HepG2 (cell line): ENCODE results near the gene PSMD1. TPM values are rescaled to one million over a fixed set of nuclear protein-coding genes. Genes with fewer than 3 reads are reported as not detected.

Experiments
- ASH2L ChIP-seq: fragments of 300-600, 200-600 bp; sonication (generic); IDR thresholded peaks from 2 replicates; pipeline ENCODE4 v1.7.0; 2017; ENCODE audit warnings: low read depth, mild to moderate bottlenecking, moderate library complexity, mixed read lengths, low read length; ENCODE audit not compliant: insufficient read length
- ELF3 ChIP-seq: IDR thresholded peaks from 2 replicates; pipeline ENCODE4 v1.6.1; 2016; ENCODE audit warnings: missing genetic modification reagents, missing compliant biosample characterization
- KDM3A ChIP-seq: IDR thresholded peaks from 2 replicates; pipeline ENCODE4 v1.6.1; 2018; ENCODE audit warnings: low read depth, missing compliant biosample characterization
- MAFK ChIP-seq, 2 experiments: IDR thresholded peaks in 1 of 2; conservative IDR thresholded peaks in 1 of 2; 2 replicates each; pipeline ENCODE4 v1.6.1; 2011; ENCODE audit warnings: improper control_type of control experiment in 2 of 2, low read length in 2 of 2
- TP53 ChIP-seq: sonication (generic); formaldehyde crosslinking; conservative IDR thresholded peaks from 2 replicates; pipeline ENCODE4 v1.4.0; 2020; ENCODE audit warnings: missing genetic modification reagents
- ZC3H4 ChIP-seq: sonication (generic); formaldehyde crosslinking; IDR thresholded peaks from 2 replicates; pipeline ENCODE4 v1.4.0; 2020; ENCODE audit warnings: missing genetic modification reagents, borderline replicate concordance
- ZNF136 ChIP-seq: sonication (generic); formaldehyde crosslinking; IDR thresholded peaks from 2 replicates; pipeline ENCODE4 v1.8.1; 2022; ENCODE audit warnings: low read depth, mild to moderate bottlenecking, moderate library complexity, missing genetic modification reagents
- ZNF264 ChIP-seq: sonication (generic); formaldehyde crosslinking; IDR thresholded peaks from 2 replicates; pipeline ENCODE4 v1.4.0; 2020; ENCODE audit warnings: missing genetic modification reagents
- polyA plus RNA-seq, 8 experiments: library from polyadenylated mRNA; depleted of rRNA in 3 of 8; stranded (reverse) in 7 of 8; unstranded in 1 of 8; fragments of >200 nt; fragmentation: Illumina TruSeq in 4 of 8; extraction: Trizol in 4 of 8; gene quantifications; 2 replicates each; pipeline versions ENCODE4 v1.2.1 to v1.2.3, GENCODE V29; 2011 to 2016; ENCODE audit warnings: low read depth in 4 of 8, missing spikeins in 1 of 8, mixed read lengths in 1 of 8; ENCODE audit not compliant: insufficient read depth in 1 of 8
- total RNA-seq, 5 experiments: library from RNA; depleted of rRNA; stranded (reverse); fragments of >200 nt; fragmentation: Illumina TruSeq; extraction: Trizol; gene quantifications; 2 replicates each; pipeline ENCODE4 v1.2.3, GENCODE V29; 2016; ENCODE audit warnings: low read depth in 1 of 5
- TF ChIP-seq, protein P1 (sequence below): sonication (generic); formaldehyde crosslinking; IDR thresholded peaks from 2 replicates; pipeline ENCODE4 v1.4.0; 2020; ENCODE audit warnings: mild to moderate bottlenecking, missing genetic modification reagents
- TF ChIP-seq, protein P2 (sequence below): sonication (generic); formaldehyde crosslinking; IDR thresholded peaks from 2 replicates; pipeline ENCODE4 v1.5.0; 2020; ENCODE audit warnings: mild to moderate bottlenecking, missing genetic modification reagents, borderline replicate concordance
- TF ChIP-seq, protein P3 (sequence below): sonication (generic); formaldehyde crosslinking; IDR thresholded peaks from 2 replicates; pipeline ENCODE4 v1.4.0; 2020; ENCODE audit warnings: mild to moderate bottlenecking, low read depth, missing genetic modification reagents
- TF ChIP-seq, protein P4 (sequence below): sonication (generic); formaldehyde crosslinking; conservative IDR thresholded peaks from 2 replicates; pipeline ENCODE4 v1.4.0; 2020; ENCODE audit warnings: mild to moderate bottlenecking, missing genetic modification reagents, moderate library complexity

PSMD1 gene
- total and polyA plus RNA-seq, 2 of the 13 experiments (the other 11 are each of a cell fraction or from before 2014, with no cell fraction given), result 136 to 191 TPM

DNA sequence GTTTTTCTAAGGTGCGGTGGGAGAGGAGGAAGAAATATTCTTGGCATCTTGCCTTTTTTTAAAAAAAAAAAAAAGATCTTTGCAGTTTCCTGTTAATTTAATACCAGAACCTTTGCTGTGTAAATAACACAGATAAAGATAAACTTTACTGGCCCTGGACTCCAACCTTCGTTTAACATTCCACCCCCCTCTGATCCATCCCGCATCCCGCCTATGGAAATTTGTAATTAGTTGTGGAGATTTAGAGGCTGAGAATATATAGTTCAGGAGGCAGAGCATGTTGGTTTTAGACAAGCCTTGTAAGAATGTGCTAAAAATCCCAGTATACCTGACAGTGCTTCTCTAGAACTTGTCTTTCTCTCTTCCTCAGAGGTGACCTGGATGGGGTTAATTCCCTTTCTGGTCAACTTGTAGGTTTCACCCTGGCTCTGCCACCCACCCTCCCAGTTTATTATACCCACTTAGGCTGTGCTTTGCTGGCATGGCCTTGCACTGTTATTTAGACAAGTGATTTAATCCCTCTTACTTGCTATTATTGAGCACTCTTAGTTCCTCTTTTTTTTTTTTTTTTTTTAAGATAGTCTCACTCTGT is 22.3 kb upstream of the PSMD1 start (continued):
- TF ChIP-seq, protein P1, sequence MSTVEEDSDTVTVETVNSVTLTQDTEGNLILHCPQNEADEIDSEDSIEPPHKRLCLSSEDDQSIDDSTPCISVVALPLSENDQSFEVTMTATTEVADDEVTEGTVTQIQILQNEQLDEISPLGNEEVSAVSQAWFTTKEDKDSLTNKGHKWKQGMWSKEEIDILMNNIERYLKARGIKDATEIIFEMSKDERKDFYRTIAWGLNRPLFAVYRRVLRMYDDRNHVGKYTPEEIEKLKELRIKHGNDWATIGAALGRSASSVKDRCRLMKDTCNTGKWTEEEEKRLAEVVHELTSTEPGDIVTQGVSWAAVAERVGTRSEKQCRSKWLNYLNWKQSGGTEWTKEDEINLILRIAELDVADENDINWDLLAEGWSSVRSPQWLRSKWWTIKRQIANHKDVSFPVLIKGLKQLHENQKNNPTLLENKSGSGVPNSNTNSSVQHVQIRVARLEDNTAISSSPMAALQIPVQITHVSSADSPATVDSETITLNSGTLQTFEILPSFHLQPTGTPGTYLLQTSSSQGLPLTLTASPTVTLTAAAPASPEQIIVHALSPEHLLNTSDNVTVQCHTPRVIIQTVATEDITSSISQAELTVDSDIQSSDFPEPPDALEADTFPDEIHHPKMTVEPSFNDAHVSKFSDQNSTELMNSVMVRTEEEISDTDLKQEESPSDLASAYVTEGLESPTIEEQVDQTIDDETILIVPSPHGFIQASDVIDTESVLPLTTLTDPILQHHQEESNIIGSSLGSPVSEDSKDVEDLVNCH (CRISPR knock-in tag), result no peak
- TF ChIP-seq ZNF264 (CRISPR knock-in tag), result no peak
- TF ChIP-seq MAFK (conservative IDR thresholded peaks at IDR 0.05 in 1 of 2, IDR thresholded peaks at IDR 0.05 in 1 of 2; ENCODE audit: low read length in 2 of 2), result no peak
- TF ChIP-seq TP53 (CRISPR knock-in tag), result no peak
- peak; percentile 74; the same call in 1 of the 2 replicates for TF ChIP-seq ZNF136 (CRISPR knock-in tag)
- peak; percentile 60; the same call in 1 of the 2 replicates for TF ChIP-seq ELF3 (CRISPR knock-in tag)
- TF ChIP-seq, protein P2, sequence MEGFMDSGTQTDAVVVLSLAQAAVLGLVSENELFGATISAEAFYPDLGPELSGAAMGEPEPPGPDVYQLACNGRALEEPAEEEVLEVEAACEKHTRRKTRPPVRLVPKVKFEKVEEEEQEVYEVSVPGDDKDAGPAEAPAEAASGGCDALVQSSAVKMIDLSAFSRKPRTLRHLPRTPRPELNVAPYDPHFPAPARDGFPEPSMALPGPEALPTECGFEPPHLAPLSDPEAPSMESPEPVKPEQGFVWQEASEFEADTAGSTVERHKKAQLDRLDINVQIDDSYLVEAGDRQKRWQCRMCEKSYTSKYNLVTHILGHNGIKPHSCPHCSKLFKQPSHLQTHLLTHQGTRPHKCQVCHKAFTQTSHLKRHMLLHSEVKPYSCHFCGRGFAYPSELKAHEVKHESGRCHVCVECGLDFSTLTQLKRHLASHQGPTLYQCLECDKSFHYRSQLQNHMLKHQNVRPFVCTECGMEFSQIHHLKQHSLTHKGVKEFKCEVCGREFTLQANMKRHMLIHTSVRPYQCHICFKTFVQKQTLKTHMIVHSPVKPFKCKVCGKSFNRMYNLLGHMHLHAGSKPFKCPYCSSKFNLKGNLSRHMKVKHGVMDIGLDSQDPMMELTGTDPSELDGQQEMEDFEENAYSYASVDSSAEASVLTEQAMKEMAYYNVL (CRISPR knock-in tag), result no peak
- peak; percentile 57 for TF ChIP-seq ASH2L
- no peak for TF ChIP-seq ZC3H4
- TF ChIP-seq, protein P3, sequence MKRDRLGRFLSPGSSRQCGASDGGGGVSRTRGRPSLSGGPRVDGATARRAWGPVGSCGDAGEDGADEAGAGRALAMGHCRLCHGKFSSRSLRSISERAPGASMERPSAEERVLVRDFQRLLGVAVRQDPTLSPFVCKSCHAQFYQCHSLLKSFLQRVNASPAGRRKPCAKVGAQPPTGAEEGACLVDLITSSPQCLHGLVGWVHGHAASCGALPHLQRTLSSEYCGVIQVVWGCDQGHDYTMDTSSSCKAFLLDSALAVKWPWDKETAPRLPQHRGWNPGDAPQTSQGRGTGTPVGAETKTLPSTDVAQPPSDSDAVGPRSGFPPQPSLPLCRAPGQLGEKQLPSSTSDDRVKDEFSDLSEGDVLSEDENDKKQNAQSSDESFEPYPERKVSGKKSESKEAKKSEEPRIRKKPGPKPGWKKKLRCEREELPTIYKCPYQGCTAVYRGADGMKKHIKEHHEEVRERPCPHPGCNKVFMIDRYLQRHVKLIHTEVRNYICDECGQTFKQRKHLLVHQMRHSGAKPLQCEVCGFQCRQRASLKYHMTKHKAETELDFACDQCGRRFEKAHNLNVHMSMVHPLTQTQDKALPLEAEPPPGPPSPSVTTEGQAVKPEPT, result no peak
- TF ChIP-seq, protein P4, sequence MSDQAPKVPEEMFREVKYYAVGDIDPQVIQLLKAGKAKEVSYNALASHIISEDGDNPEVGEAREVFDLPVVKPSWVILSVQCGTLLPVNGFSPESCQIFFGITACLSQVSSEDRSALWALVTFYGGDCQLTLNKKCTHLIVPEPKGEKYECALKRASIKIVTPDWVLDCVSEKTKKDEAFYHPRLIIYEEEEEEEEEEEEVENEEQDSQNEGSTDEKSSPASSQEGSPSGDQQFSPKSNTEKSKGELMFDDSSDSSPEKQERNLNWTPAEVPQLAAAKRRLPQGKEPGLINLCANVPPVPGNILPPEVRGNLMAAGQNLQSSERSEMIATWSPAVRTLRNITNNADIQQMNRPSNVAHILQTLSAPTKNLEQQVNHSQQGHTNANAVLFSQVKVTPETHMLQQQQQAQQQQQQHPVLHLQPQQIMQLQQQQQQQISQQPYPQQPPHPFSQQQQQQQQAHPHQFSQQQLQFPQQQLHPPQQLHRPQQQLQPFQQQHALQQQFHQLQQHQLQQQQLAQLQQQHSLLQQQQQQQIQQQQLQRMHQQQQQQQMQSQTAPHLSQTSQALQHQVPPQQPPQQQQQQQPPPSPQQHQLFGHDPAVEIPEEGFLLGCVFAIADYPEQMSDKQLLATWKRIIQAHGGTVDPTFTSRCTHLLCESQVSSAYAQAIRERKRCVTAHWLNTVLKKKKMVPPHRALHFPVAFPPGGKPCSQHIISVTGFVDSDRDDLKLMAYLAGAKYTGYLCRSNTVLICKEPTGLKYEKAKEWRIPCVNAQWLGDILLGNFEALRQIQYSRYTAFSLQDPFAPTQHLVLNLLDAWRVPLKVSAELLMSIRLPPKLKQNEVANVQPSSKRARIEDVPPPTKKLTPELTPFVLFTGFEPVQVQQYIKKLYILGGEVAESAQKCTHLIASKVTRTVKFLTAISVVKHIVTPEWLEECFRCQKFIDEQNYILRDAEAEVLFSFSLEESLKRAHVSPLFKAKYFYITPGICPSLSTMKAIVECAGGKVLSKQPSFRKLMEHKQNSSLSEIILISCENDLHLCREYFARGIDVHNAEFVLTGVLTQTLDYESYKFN (CRISPR knock-in tag), result peak; percentile 92
- TF ChIP-seq KDM3A (CRISPR knock-in tag), result no peak
